Stimulated activated CD8-positive, alpha-beta memory T cell treated with anti-CD3 and anti-CD28 coated beads, Interleukin-7, amount 100 ng/mL, for 48 hours (primary cell): ENCODE measurements around the gene CELA1.
"Not testable (repeated sequence)": the region's sequence is repeated elsewhere in the genome, so short reads cannot be mapped to it uniquely, and the experiment has no call there.

Experiments
- DNase-seq, 2 donors: peaks; one replicate each; pipeline ENCODE4 v3.0.0-alpha.2; 2020; ENCODE audit warnings: low read depth in 1 of 2; ENCODE audit errors: extremely low read depth in 1 of 2

Gene CELA1

GRCh38 chr12:51320695-51321320, 25.7 kb downstream of the CELA1 start:
- DNase-seq: no peak

- no peak for DNase-seq
Measured at GRCh38 chr12:51320311-51320694, 26.2 kb downstream of the CELA1 start.

GRCh38 chr12:51318846-51319599, 27.5 kb downstream of the CELA1 start:
- no peak for DNase-seq

GRCh38 chr12:51318057-51318806, 28.2 kb downstream of the CELA1 start:
- DNase-seq: not testable (repeated sequence)

GRCh38 chr12:51311389-51311788, 35.1 kb downstream of the CELA1 start:
- DNase-seq: no peak

- DNase-seq: no peak
Measured at GRCh38 chr12:51307655-51308593, 38.6 kb downstream of the CELA1 start.

- no peak for DNase-seq
Measured at GRCh38 chr12:51306507-51306906, 40.0 kb downstream of the CELA1 start.

- DNase-seq: not testable (repeated sequence)
Measured at GRCh38 chr12:51300768-51301167, 45.7 kb downstream of the CELA1 start.

- no peak for DNase-seq
Measured at GRCh38 chr12:51295651-51296050, 50.8 kb downstream of the CELA1 start.

- not testable (repeated sequence) for DNase-seq
Measured at GRCh38 chr12:51294097-51294496, 52.4 kb downstream of the CELA1 start.

- DNase-seq: no peak
Measured at GRCh38 chr12:51293696-51294095, 52.8 kb downstream of the CELA1 start.

- not testable (repeated sequence) for DNase-seq
Measured at GRCh38 chr12:51291603-51292513, 54.6 kb downstream of the CELA1 start.

GRCh38 chr12:51285843-51286242, 60.6 kb downstream of the CELA1 start:
- no peak for DNase-seq

- no peak for DNase-seq
Measured at GRCh38 chr12:51281202-51281924, 65.1 kb downstream of the CELA1 start.
